K562 (cell line): ENCODE results near the gene CDK9. TPM values are rescaled to one million over a fixed set of nuclear protein-coding genes. Genes with fewer than 3 reads are reported as not detected.

Experiments
- ARHGAP35 ChIP-seq: fragments of 450-650 bp; IDR thresholded peaks from 2 replicates; pipeline ENCODE4 v1.6.1; 2018; ENCODE audit not compliant: partially characterized antibody
- CEBPB ChIP-seq: fragments of 450-650 bp; IDR thresholded peaks from 2 replicates; pipeline ENCODE4 v1.6.1; 2016; ENCODE audit warnings: missing genetic modification characterization, missing compliant biosample characterization
- CEBPG ChIP-seq, 3 experiments: fragments of 200-800 bp in 1 of 3; sonication (Bioruptor generic) in 1 of 3; sonication (generic) in 1 of 3; formaldehyde crosslinking in 1 of 3; IDR thresholded peaks in 2 of 3; conservative IDR thresholded peaks in 1 of 3; 2 replicates each; pipeline versions ENCODE4 v1.6.1 to v1.8.0; 2016 to 2022; ENCODE audit warnings: missing compliant biosample characterization in 2 of 3, missing genetic modification characterization in 2 of 3, mild to moderate bottlenecking in 1 of 3, missing genetic modification reagents in 1 of 3
- HDAC1 ChIP-seq, 2 experiments: fragments of 450-650 bp; IDR thresholded peaks; 2 replicates each; pipeline ENCODE4 v1.6.1; 2016 to 2017; ENCODE audit warnings: inconsistent platforms in 1 of 2, mild to moderate bottlenecking in 1 of 2, moderate library complexity in 1 of 2
- HLTF ChIP-seq: fragments of 450-650 bp; IDR thresholded peaks from 2 replicates; pipeline ENCODE4 v1.6.1; 2016
- HMG20B ChIP-seq: fragments of 250-450 bp; sonication (Bioruptor Pico); IDR thresholded peaks from 2 replicates; pipeline ENCODE4 v1.5.0; 2021; ENCODE audit warnings: mild to moderate bottlenecking
- MTA1 ChIP-seq: fragments of 450-650 bp; IDR thresholded peaks from 2 replicates; pipeline ENCODE4 v1.6.1; 2017; ENCODE audit warnings: borderline replicate concordance
- RBFOX2 ChIP-seq: fragments of 200-400 bp; formaldehyde crosslinking; IDR thresholded peaks from 2 replicates; pipeline ENCODE4 v1.6.1; 2017; ENCODE audit warnings: low read depth, mild to moderate bottlenecking, low read length, moderate library complexity
- RBM34 ChIP-seq: fragments of 200-400 bp; formaldehyde crosslinking; IDR thresholded peaks from 2 replicates; pipeline ENCODE4 v1.6.1; 2018; ENCODE audit warnings: low read length, borderline replicate concordance; ENCODE audit not compliant: insufficient read depth
- SMARCA5 ChIP-seq: fragments of 450-650 bp; IDR thresholded peaks from 2 replicates; pipeline ENCODE4 v1.6.1; 2016
- SRSF3 ChIP-seq: fragments of 200-400 bp; formaldehyde crosslinking; IDR thresholded peaks from 2 replicates; pipeline ENCODE4 v1.6.1; 2016; ENCODE audit warnings: mild to moderate bottlenecking, low read length, moderate library complexity; ENCODE audit not compliant: insufficient read depth
- XRCC5 ChIP-seq: fragments of 200-400 bp; formaldehyde crosslinking; IDR thresholded peaks from 2 replicates; pipeline ENCODE4 v1.6.1; 2017; ENCODE audit warnings: low read depth, mild to moderate bottlenecking, low read length
- ZNF12 ChIP-seq: sonication (generic); formaldehyde crosslinking; IDR thresholded peaks from 2 replicates; pipeline ENCODE4 v1.4.0; 2020; ENCODE audit warnings: mild to moderate bottlenecking, missing genetic modification reagents
- ZNF384 ChIP-seq: IDR thresholded peaks from 2 replicates; pipeline ENCODE4 v1.6.1; 2012; ENCODE audit warnings: low read depth, low read length, improper control_type of control experiment
- ZNF766 ChIP-seq: fragments of 200-800 bp; sonication (Bioruptor generic); conservative IDR thresholded peaks from 2 replicates; pipeline ENCODE4 v1.6.1; 2016; ENCODE audit warnings: missing genetic modification characterization, missing compliant biosample characterization
- polyA plus RNA-seq, 8 experiments: library from polyadenylated mRNA; depleted of rRNA in 4 of 8; stranded (reverse) in 5 of 8; unstranded in 3 of 8; fragments of >200 nt; fragmentation: Nextera tagmentation in 2 of 8; fragmentation: Illumina TruSeq in 1 of 8; extraction: Ambion mirVana in 2 of 8; extraction: Trizol in 1 of 8; gene quantifications; 2 replicates each; pipeline versions ENCODE4 v1.2.1 to v1.2.3, GENCODE V29; 2011 to 2014; ENCODE audit warnings: inconsistent platforms in 1 of 8, missing spikeins in 1 of 8
- total RNA-seq, 7 experiments: library from RNA; depleted of rRNA in 6 of 7; stranded (reverse); fragments of >200 nt in 6 of 7; fragmentation: Illumina TruSeq in 2 of 7; extraction: Trizol in 2 of 7; gene quantifications; 2 replicates each; pipeline versions ENCODE4 v1.2.1 to v1.2.3, GENCODE V29; 2011 to 2021; ENCODE audit warnings: low replicate concordance in 1 of 7

The CDK9 gene
- total and polyA plus RNA-seq, 9 of the 15 experiments (the other 6 are each of a cell fraction or from before 2014, with no cell fraction given): 4.2 to 78.6 (median 33.0) TPM

DNA sequence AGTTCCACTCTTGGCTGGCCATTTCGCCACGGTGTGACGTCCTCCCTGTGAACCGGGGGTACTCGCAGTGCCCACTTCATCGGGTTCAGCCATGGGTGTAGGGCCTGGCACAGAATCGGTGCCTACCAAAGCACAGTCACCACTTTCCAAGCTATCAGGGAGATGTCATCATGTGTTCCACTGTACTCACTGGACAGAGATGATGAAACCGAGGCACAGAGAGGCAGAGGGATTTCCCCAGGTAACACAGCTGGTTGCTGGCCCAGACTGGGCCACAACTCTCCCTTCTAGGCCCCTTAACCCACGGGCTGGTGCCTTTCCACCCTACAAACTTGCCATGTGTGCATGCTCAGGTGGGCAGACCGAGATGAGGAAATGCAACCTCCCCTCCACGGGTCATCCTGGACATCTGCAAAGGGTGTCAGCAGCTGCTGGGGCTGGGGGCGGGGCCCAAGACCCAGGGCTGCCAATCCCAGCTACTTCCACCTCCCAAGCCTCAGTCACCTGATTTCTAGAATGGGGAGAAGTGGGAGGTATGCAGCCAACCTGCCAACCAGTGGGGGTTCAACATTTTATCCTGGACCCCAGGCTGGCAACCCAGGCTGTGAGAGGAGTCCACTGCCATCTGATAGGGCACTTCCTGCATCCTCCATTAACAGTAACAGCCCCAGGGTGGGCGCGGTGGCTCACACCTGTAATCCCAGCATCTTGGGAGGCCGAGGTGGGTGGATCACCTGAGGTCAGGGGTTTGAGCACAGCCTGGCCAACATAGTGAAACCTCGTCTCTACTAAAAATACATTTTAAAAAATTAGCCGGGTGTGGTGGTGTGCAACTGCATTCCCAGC lies 6.5 kb upstream of the CDK9 start (continued):
- no peak for TF ChIP-seq HLTF
- peak; percentile 53; the same call in 1 of the 2 replicates for TF ChIP-seq RBFOX2
- TF ChIP-seq HMG20B (CRISPR knock-in tag): no peak
- TF ChIP-seq CEBPG (CRISPR knock-in tag; IDR thresholded peaks at IDR 0.05): peak; percentile 94
- TF ChIP-seq CEBPG (tag; conservative IDR thresholded peaks at IDR 0.05 in 1 of 2, IDR thresholded peaks at IDR 0.05 in 1 of 2): peak; percentile 81 to 90
- no peak for TF ChIP-seq MTA1
- 0 out of 2 replicates have a peak, but pooled peaks have one; percentile 1 for TF ChIP-seq ZNF766 (CRISPR knock-in tag)
- peak in 1 of 2 experiments; percentile 45; a peak in 1 of 4 replicates for TF ChIP-seq HDAC1 (IDR thresholded peaks at IDR 0.05)
- TF ChIP-seq XRCC5: no peak
- peak; percentile 81 for TF ChIP-seq CEBPB (tag)
- no peak for TF ChIP-seq ARHGAP35
- TF ChIP-seq ZNF12: no peak
- TF ChIP-seq SMARCA5: peak; percentile 74; the same call in 1 of the 2 replicates
- no peak for TF ChIP-seq SRSF3
- no peak for TF ChIP-seq RBM34
- no peak for TF ChIP-seq ZNF384
